IMR-90 (cell line): ENCODE measurements around the gene PARVG. TPM values are rescaled to one million over a fixed set of nuclear protein-coding genes. Genes with fewer than 3 reads are reported as not detected.

Source experiments
- ATAC-seq: fragments of 200-7000 bp; cut with Tn5 transposase; 2 replicates; pipeline ENCODE4 v1.9.1; 2020; ENCODE audit warnings: low read depth, mild to moderate bottlenecking, moderate library complexity
- BruUV-seq: library from RNA; stranded (reverse); fragments of 400-500 nt; replicated peaks from 2 replicates; lab custom pipeline; 2021; lab: Mats Ljungman, UMichigan
- CTCF ChIA-PET: fragments of 300-600 bp; formaldehyde crosslinking; extraction: SDS; loops from one replicate; lab custom pipeline; 2021; ENCODE audit warnings: antibody characterized with exemption; lab: Yijun Ruan, JAX
- POLR2A ChIA-PET: fragments of 300-600 bp; sonication (Branson Sonifier 250); formaldehyde crosslinking; loops from one replicate; lab custom pipeline; 2022; ENCODE audit warnings: antibody characterized with exemption; ENCODE audit not compliant: unreplicated experiment; lab: Charles Lee
- DNase-seq: peaks from one replicate; pipeline ENCODE4 v3.0.0; 2013
- H2AFZ ChIP-seq: replicated peaks from 2 replicates; pipeline ENCODE3; 2013; ENCODE audit warnings: low read length, mild to moderate bottlenecking; ENCODE audit not compliant: poor library complexity
- H2AK5ac ChIP-seq: 2 replicates; pipeline ENCODE4 v1.6.1; 2013; ENCODE audit warnings: low read depth, low read length, inconsistent platforms
- H2AK9ac ChIP-seq: replicated peaks from 2 replicates; pipeline ENCODE3; 2013; ENCODE audit warnings: mild to moderate bottlenecking, low read depth, low read length, moderate library complexity; ENCODE audit not compliant: poor library complexity
- H2BK120ac ChIP-seq: 2 replicates; pipeline ENCODE4 v1.6.1; 2013; ENCODE audit warnings: low read depth, low read length, inconsistent platforms
- H2BK15ac ChIP-seq: 3 replicates; pipeline ENCODE4 v1.6.1; 2013; ENCODE audit warnings: low read depth, low read length, inconsistent platforms
- H2BK20ac ChIP-seq: 2 replicates; pipeline ENCODE4 v1.6.1; 2013; ENCODE audit warnings: low read depth, mild to moderate bottlenecking, inconsistent platforms, low read length, moderate library complexity
- H2BK5ac ChIP-seq: 2 replicates; pipeline ENCODE4 v1.6.1; 2013; ENCODE audit warnings: mild to moderate bottlenecking, low read depth, low read length, inconsistent platforms; ENCODE audit not compliant: poor library complexity, severe bottlenecking
- H3K14ac ChIP-seq: replicated peaks from 2 replicates; pipeline ENCODE4 v1.6.1; 2013; ENCODE audit warnings: low read depth, low read length, inconsistent platforms
- H3K18ac ChIP-seq: 2 replicates; pipeline ENCODE4 v1.6.1; 2013; ENCODE audit warnings: low read depth, low read length, control low read depth
- H3K23ac ChIP-seq: 2 replicates; pipeline ENCODE4 v1.6.1; 2013; ENCODE audit warnings: low read depth, low read length, inconsistent platforms
- H3K27ac ChIP-seq: 2 replicates; pipeline ENCODE4 v1.5.1; 2013; ENCODE audit warnings: mild to moderate bottlenecking, control low read depth, low read length; ENCODE audit not compliant: insufficient read depth
- H3K27me3 ChIP-seq: 2 replicates; pipeline ENCODE4 v1.6.1; 2013; ENCODE audit warnings: low read length; ENCODE audit not compliant: control insufficient read depth, insufficient read depth
- H3K36me3 ChIP-seq: 2 replicates; pipeline ENCODE4 v1.6.1; 2013; ENCODE audit warnings: low read length, mixed read lengths; ENCODE audit not compliant: control insufficient read depth, insufficient read depth
- H3K4ac ChIP-seq: 2 replicates; pipeline ENCODE4 v1.6.1; 2013; ENCODE audit warnings: low read depth, low read length, inconsistent platforms
- H3K4me1 ChIP-seq: 2 replicates; pipeline ENCODE4 v1.6.1; 2013; ENCODE audit warnings: low read length, mixed read lengths; ENCODE audit not compliant: control insufficient read depth, insufficient read depth
- H3K4me2 ChIP-seq: 2 replicates; pipeline ENCODE4 v1.6.1; 2013; ENCODE audit warnings: low read depth, mild to moderate bottlenecking, control low read depth, low read length, moderate library complexity
- H3K4me3 ChIP-seq: 2 replicates; pipeline ENCODE4 v1.5.1; 2013; ENCODE audit warnings: low read depth, mild to moderate bottlenecking, control low read depth, low read length, moderate library complexity; ENCODE audit not compliant: insufficient read depth
- H3K56ac ChIP-seq: 2 replicates; pipeline ENCODE4 v1.6.1; 2013; ENCODE audit warnings: low read length, inconsistent platforms; ENCODE audit not compliant: insufficient read depth; ENCODE audit errors: extremely low read depth
- H3K79me1 ChIP-seq, 2 experiments: 2 replicates each; pipeline ENCODE4 v1.6.1; 2013; ENCODE audit warnings: low read length in 2 of 2, inconsistent platforms in 1 of 2, low read depth in 1 of 2
- H3K9ac ChIP-seq: 2 replicates; pipeline ENCODE4 v1.6.1; 2013; ENCODE audit warnings: low read depth, low read length, control low read depth
- H3K9me1 ChIP-seq: 2 replicates; pipeline ENCODE4 v1.6.1; 2013; ENCODE audit warnings: low read length, inconsistent platforms; ENCODE audit not compliant: insufficient read depth
- H3K9me3 ChIP-seq: 2 replicates; pipeline ENCODE4 v1.6.1; 2013; ENCODE audit warnings: low read length; ENCODE audit not compliant: control insufficient read depth, insufficient read depth
- H4K20me1 ChIP-seq: 2 replicates; pipeline ENCODE4 v1.6.1; 2013; ENCODE audit warnings: low read length, inconsistent platforms; ENCODE audit not compliant: insufficient read depth
- H4K5ac ChIP-seq: 2 replicates; pipeline ENCODE4 v1.6.1; 2013; ENCODE audit warnings: mild to moderate bottlenecking, low read depth, low read length, control low read depth
- H4K8ac ChIP-seq, 2 experiments: 2 replicates each; pipeline ENCODE4 v1.6.1; 2013; ENCODE audit warnings: low read depth in 2 of 2, low read length in 2 of 2, control low read depth in 1 of 2, inconsistent platforms in 1 of 2
- H4K91ac ChIP-seq: 2 replicates; pipeline ENCODE4 v1.6.1; 2013; ENCODE audit warnings: low read depth, low read length, inconsistent platforms; ENCODE audit not compliant: insufficient read depth
- BHLHE40 ChIP-seq: fragments of 150-350 bp; IDR thresholded peaks from 2 replicates; pipeline ENCODE4 v1.6.1; 2016; ENCODE audit warnings: mild to moderate bottlenecking, low read depth, low read length
- CEBPB ChIP-seq: IDR thresholded peaks from 2 replicates; pipeline ENCODE4 v1.6.1; 2012; ENCODE audit warnings: low read depth, low read length, improper control_type of control experiment
- CHD1 ChIP-seq: IDR thresholded peaks from 2 replicates; pipeline ENCODE4 v1.6.1; 2012; ENCODE audit warnings: low read depth, low read length, improper control_type of control experiment
- FOS ChIP-seq: fragments of 150-350 bp; IDR thresholded peaks from 2 replicates; pipeline ENCODE4 v1.6.1; 2016; ENCODE audit warnings: low read depth, low read length
- MAFK ChIP-seq: IDR thresholded peaks from 2 replicates; pipeline ENCODE4 v1.6.1; 2012; ENCODE audit warnings: low read depth, low read length, improper control_type of control experiment
- MXI1 ChIP-seq: IDR thresholded peaks from 2 replicates; pipeline ENCODE4 v1.6.1; 2012; ENCODE audit warnings: low read depth, mild to moderate bottlenecking, low read length, moderate library complexity, borderline replicate concordance
- NFE2L2 ChIP-seq: fragments of 150-350 bp; IDR thresholded peaks from 2 replicates; pipeline ENCODE4 v1.6.1; 2016; ENCODE audit warnings: low read depth, mild to moderate bottlenecking, low read length
- POLR2A ChIP-seq: IDR thresholded peaks from 2 replicates; pipeline ENCODE4 v1.6.1; 2012; ENCODE audit warnings: mild to moderate bottlenecking, low read depth, low read length
- RAD21 ChIP-seq: IDR thresholded peaks from 2 replicates; pipeline ENCODE4 v1.6.1; 2012; ENCODE audit warnings: low read length, improper control_type of control experiment
- RCOR1 ChIP-seq: IDR thresholded peaks from 2 replicates; pipeline ENCODE4 v1.6.1; 2012; ENCODE audit warnings: mild to moderate bottlenecking, low read length, improper control_type of control experiment; ENCODE audit not compliant: insufficient replicate concordance
- RFX5 ChIP-seq: IDR thresholded peaks from 2 replicates; pipeline ENCODE4 v1.8.0; 2012; ENCODE audit warnings: low read depth, mild to moderate bottlenecking, low read length, moderate library complexity
- SMC3 ChIP-seq: fragments of 150-350 bp; IDR thresholded peaks from 2 replicates; pipeline ENCODE4 v1.6.1; 2016; ENCODE audit warnings: low read depth, mild to moderate bottlenecking, antibody characterized with exemption, low read length, moderate library complexity
- WGBS, 2 experiments: methylation state at CpG; one replicate each; pipeline versions ENCODE4 v1.1.5 to v1.1.7; 2013; ENCODE audit warnings: missing lambda C conversion rate in 2 of 2; ENCODE audit not compliant: insufficient read length in 1 of 2; ENCODE audit errors: extremely low coverage in 2 of 2; 5-methylcytosine and 5-hydroxymethylcytosine counted together
- dilution Hi-C: fragments of 300-500 bp; cut with HindIII; formaldehyde crosslinking; loops from one replicate; pipeline ENCODE4 v1.14.3; 2018; ENCODE audit warnings: low sequenced_read_pairs; ENCODE audit not compliant: unreplicated experiment
- in situ Hi-C: fragments of 300-500 bp; cut with MboI; formaldehyde crosslinking; loops from 3 replicates; pipeline ENCODE4 v1.14.3; 2019; ENCODE audit warnings: low sequenced_read_pairs, inconsistent platforms, mixed read lengths
- intact Hi-C: fragments of 100-400 bp; cut with micrococcal nuclease; formaldehyde crosslinking; loops from 2 replicates; pipeline ENCODE4 v1.10.0; 2022
- polyA plus RNA-seq, 3 experiments: library from polyadenylated mRNA; depleted of rRNA; stranded (reverse); fragments of >200 nt; gene quantifications; 2 replicates each; pipeline ENCODE4 v1.2.3, GENCODE V29; 2012; ENCODE audit warnings: low replicate concordance in 1 of 3
- total RNA-seq: library from RNA; depleted of rRNA; stranded (reverse); fragments of >200 nt; gene quantifications from 2 replicates; pipeline ENCODE4 v1.2.3, GENCODE V29; 2012
- TF ChIP-seq, protein P1 (sequence below): conservative IDR thresholded peaks from 2 replicates; pipeline ENCODE4 v1.5.1; 2012; ENCODE audit warnings: mild to moderate bottlenecking, low read depth, low read length, improper control_type of control experiment
- TF ChIP-seq, protein P2 (sequence below): fragments of 150-350 bp; IDR thresholded peaks from 2 replicates; pipeline ENCODE4 v1.6.1; 2017; ENCODE audit warnings: mild to moderate bottlenecking, antibody characterized with exemption, low read length, low read depth

Gene PARVG
- total and polyA plus RNA-seq, 2 of the 4 experiments (the other 2 are of a cell fraction), result not detected

DNA sequence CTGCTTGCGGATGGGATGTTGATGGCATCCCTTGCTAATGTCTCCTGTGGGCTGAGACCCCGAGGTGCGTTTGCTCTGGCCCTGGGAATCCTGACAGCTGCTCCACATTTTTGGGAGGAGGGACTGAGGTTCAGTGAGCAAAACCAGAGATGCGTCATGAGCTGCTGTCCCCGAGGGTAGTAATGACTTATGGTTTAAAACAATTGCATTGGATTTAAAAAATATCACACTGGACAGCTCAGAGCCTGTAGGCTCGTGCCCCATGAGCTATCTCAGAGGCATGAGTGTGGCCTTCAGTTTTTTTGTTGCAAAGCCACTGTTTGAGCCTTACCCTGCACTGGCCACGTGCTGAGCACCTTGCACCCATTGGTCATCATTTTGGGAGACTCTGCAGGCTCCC lies 20.9 kb upstream of the PARVG start:
- dilution Hi-C loops (no loop called here), intact Hi-C loops (no loop called here), in situ Hi-C loops (no loop called here)
- no peaks in the 10 kb centered on the region for H3K9me3 ChIP-seq
- no peak overlapping the region for H2BK5ac ChIP-seq
- no peak overlapping the region for H3K18ac ChIP-seq
- ChIA-PET CTCF (no interaction called here), POLR2A (no interaction called here)
- 79% methylated on average over 3 of the region's 7 CpGs; no CpG with 5 or more reads in 1 of the 2 experiments for WGBS, 2 experiments
- TF ChIP-seq NFE2L2 (no peak), POLR2A (no peak), SMC3 (no peak), MXI1 (no peak), MAFK (no peak), RAD21 (no peak), RFX5 (no peak), CEBPB (no peak), FOS (no peak), CHD1 (no peak), BHLHE40 (no peak), RCOR1 (no peak)
- TF ChIP-seq, protein P1, sequence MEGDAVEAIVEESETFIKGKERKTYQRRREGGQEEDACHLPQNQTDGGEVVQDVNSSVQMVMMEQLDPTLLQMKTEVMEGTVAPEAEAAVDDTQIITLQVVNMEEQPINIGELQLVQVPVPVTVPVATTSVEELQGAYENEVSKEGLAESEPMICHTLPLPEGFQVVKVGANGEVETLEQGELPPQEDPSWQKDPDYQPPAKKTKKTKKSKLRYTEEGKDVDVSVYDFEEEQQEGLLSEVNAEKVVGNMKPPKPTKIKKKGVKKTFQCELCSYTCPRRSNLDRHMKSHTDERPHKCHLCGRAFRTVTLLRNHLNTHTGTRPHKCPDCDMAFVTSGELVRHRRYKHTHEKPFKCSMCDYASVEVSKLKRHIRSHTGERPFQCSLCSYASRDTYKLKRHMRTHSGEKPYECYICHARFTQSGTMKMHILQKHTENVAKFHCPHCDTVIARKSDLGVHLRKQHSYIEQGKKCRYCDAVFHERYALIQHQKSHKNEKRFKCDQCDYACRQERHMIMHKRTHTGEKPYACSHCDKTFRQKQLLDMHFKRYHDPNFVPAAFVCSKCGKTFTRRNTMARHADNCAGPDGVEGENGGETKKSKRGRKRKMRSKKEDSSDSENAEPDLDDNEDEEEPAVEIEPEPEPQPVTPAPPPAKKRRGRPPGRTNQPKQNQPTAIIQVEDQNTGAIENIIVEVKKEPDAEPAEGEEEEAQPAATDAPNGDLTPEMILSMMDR, result no peak
- TF ChIP-seq, protein P2, sequence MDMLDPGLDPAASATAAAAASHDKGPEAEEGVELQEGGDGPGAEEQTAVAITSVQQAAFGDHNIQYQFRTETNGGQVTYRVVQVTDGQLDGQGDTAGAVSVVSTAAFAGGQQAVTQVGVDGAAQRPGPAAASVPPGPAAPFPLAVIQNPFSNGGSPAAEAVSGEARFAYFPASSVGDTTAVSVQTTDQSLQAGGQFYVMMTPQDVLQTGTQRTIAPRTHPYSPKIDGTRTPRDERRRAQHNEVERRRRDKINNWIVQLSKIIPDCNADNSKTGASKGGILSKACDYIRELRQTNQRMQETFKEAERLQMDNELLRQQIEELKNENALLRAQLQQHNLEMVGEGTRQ, result no peak
- no TSS peak for BruUV-seq
- H3K14ac ChIP-seq, result no peak overlapping the region
- ATAC-seq (no peak), DNase-seq (no peak)
- H3K9ac ChIP-seq, result no peak overlapping the region
- no peak overlapping the region for H3K56ac ChIP-seq
- H4K8ac ChIP-seq, result no peak overlapping the region
- H3K4me3 ChIP-seq, result no peak overlapping the region
- no peak overlapping the region for H2BK15ac ChIP-seq
- H2BK120ac ChIP-seq, result no peak overlapping the region
- no peaks in the 10 kb centered on the region; the same call in 1 of the 2 replicates for H3K36me3 ChIP-seq
- no peak overlapping the region for H3K4ac ChIP-seq
- no peak overlapping the region for H3K4me2 ChIP-seq
- H3K23ac ChIP-seq, result no peak overlapping the region
- H2AK5ac ChIP-seq, result no peak overlapping the region
- no peak overlapping the region for H3K27ac ChIP-seq
- no peak overlapping the region for H4K91ac ChIP-seq
- no peak overlapping the region for H4K5ac ChIP-seq
- no peak overlapping the region for H2AK9ac ChIP-seq
- H3K4me1 ChIP-seq, result peaks cover 2% of the 10 kb centered on the region; the same call in 1 of the 2 replicates
- H2AFZ ChIP-seq, result no peak overlapping the region
- no peaks in the 10 kb centered on the region for H4K20me1 ChIP-seq
- peaks cover 2% of the 10 kb centered on the region for H3K9me1 ChIP-seq
- no peaks in the 10 kb centered on the region for H3K79me1 ChIP-seq
- H3K27me3 ChIP-seq, result no peaks in the 10 kb centered on the region
- H2BK20ac ChIP-seq, result no peak overlapping the region
